Jurkat, Clone E6-1 (cell line): ENCODE data around the gene HIRA.

Experiments used
- DNase-seq: peaks from one replicate; pipeline ENCODE4 v3.0.0-alpha.2; 2011; ENCODE audit warnings: low read depth, low spot score
- H3K4me3 ChIP-seq: 2 replicates; pipeline ENCODE4 v1.5.1; 2011; ENCODE audit warnings: mild to moderate bottlenecking, low read length, control low read depth, moderate library complexity

HIRA gene

DNA sequence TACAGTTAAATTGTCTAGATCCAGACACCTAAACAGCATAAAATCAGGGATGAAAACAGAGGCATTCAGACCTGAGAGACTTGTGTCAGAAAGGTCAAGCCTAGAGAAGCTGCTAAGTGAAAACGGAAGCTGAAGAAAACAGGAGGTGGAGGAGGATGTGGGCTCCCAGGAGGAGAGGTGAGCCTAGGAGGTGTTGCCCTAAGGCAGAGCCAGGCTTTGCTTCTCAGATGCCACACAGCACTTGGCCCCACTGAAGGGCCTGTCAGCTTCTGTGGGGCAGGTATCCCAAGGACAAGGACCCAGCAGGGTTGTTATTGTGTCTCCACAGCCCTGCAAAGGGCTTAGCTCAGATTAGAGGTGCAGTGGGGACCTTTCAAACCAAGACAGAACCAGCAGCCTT is 33.0 kb upstream of the HIRA start:
- no peak overlapping the region for H3K4me3 ChIP-seq
- DNase-seq, result no peak

DNA sequence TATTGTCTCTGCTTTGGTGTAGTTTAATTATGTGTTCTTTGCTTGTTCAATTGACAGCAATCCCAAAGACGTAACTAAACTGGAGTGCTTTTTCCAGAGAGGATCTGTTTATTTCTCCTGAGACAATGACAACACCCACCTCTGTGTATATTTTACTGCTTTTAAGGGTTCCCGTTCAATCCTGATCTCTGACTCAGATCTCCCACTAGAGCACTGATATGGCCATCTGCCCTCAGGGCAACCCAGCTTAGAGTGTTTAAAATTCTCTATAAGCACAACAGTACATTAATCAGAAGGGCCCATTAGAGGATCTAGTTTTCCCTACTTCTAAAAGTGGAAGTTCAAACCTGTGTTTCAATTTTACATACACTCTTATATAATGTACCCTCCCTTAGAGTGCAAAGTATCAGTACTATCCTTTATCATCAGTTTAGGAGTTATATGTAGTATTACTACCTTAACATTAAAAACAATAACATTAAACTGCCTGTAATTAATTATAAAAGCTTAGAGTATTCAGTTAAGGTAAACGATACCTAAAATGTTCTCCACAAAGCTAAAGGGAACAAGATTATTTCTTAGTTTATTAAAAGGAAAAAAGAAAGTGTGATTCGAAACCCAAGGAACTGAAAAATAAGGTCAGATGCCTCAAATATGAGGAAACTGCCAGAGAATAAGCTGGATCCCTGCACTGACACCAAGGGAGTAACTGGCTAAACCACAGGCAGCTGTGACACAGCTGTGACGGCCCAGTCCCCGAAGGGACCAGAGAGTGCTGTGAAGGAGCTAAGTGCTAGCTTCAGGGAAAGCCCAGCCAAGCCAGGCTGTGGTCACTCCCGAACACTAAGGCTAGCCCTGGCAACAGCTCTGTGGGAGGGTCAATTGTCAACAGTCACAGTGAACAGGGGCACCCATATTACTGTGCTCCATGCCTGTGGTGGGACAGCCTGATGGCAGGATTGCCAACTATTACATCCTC is 32.2 kb upstream of the HIRA start:
- no peak overlapping the region for H3K4me3 ChIP-seq
- no peak for DNase-seq

DNA sequence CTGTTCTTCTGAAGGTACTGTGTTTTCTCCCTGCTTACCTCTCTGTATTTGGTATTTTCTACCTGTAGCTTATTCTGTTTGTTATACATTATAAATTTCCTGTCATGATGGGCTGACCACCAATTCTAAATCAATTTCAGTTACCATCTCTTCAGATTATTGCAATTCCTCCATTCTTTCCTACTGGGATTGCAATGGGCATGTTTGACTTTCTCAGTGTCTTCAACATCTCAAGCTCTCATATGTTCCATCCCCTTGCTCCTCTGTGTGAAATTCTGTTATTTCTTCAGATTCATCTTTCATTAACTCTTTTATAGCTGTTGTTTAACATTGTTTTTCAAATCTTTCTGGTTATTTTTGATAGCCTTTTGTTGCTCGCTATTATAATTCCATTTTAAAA is 31.5 kb upstream of the HIRA start:
- DNase-seq, result no peak
- no peak overlapping the region for H3K4me3 ChIP-seq

DNA sequence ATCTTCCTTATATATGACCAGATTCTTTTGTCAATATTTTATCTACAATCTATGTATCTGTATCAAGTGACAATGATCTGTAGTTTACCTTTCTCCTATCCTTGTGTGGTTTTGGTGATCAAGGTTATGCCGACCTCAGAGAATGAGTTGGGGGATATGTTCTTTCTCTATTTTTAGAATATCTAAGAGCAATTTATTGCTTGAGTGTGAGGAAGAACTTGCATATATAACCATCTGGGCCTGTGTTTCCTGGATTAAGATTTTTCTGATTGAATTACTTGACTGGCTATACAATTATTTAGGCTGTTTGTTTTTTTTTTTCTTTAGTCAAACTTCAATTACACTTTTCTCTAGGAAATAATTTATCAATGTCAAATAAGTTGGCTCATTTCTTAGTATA is 30.0 kb upstream of the HIRA start:
- DNase-seq, result no peak
- no peak overlapping the region for H3K4me3 ChIP-seq

DNA sequence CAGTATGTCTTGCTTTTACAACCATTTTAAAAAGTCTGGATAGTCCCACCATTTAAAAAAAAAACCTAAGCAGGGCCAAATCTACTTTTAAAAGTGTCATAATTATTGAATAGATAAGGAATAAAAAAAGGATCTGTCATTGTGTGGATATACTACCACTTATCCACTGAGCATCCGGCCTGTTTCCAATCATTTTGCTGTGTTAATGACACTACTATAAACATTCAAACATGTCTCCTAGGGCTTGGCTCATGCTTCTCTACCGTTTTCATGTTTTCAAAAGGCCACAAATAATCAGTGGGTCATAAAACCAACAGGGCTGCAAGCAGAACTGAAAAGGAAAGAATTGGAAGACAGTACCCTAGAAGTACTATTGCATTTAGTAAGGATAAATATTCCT is 28.5 kb upstream of the HIRA start:
- no peak for DNase-seq
- H3K4me3 ChIP-seq, result no peak overlapping the region

DNA sequence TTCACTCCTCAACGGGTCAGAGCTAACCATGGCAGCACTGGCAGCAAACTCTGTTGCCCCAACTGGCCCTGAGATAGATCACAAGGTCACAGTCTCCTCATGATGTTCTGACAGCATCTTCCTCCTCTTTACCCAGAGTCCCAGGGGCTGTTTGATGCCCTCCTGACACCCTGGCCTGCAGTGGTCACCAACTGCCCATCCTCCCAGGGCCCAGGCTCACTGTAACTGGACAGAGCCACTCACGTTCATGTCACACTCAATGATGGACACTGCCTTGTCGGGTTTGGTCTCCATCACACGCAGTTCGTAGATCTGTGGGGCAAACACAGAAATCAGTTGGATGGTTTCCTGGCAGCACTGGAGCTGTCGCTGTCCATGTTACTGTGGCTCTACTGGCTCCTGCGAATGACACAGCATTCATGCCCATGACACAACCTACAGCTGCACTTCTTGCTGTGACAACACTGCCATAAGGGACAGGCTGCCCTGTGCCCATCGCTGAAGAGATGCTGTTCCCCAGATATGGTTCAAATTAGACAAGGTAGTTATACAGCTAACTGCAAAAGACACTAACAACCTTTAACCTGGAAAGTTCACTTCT is 26.4 kb upstream of the HIRA start:
- no peak overlapping the region for H3K4me3 ChIP-seq
- DNase-seq, result no peak

DNA sequence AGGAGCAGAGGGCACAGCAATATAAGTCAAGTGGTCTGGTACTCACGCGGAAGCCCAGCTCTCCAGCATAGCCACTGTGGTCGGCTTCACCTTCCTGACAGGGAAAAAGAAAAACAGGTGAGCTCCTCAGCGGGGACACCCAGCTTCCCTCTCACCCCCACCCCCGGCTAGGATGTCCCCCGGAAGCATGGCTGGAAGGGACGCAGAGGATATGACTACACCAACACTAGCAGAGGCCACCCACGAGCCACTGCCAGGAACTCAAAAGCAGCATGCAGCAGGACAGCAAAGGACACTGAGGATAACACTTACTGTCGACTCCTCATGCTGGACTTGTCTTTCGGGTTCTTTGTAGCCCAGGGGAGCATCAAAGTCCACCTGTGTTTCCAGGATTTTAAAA is 25.0 kb upstream of the HIRA start:
- H3K4me3 ChIP-seq, result no peak overlapping the region
- DNase-seq, result no peak

DNA sequence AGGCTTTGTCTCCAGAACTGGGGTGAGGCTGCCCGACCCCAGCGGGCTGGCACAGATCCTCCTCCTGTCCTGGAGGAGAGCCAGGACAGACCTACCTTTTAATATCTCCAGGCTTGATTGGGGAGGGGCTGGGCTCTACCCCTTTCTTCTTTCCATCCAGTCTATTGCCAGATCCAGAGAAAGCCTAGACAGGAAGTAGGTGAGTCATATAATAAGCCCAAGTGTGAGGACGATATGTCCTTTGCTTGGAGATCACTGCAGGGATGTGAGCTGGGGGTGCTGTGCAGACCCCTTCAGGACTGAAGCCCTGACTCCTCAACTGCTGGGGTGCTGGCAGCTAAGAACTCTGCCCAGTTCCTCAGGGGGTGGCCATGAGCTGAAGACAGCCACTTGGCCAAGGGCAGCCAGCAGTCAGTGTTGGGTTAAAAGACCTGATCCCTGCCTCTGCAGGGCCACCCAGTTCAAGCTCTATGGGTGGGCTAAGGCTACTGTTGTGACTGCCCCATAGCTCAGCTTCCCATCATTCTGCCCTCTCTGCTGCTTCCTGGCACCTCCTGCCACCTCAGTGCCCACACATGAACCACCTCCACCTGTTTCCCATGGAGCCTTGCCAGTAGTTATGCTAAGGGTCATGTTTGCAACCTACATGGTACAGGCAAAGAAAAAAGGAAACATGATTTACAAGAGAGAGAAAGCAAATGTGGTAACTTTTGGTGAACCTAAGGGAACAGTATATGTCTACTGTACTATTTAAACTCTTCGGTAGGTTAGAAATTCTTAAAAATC is 24.2 kb upstream of the HIRA start:
- no peak for DNase-seq
- H3K4me3 ChIP-seq, result no peak overlapping the region

DNA sequence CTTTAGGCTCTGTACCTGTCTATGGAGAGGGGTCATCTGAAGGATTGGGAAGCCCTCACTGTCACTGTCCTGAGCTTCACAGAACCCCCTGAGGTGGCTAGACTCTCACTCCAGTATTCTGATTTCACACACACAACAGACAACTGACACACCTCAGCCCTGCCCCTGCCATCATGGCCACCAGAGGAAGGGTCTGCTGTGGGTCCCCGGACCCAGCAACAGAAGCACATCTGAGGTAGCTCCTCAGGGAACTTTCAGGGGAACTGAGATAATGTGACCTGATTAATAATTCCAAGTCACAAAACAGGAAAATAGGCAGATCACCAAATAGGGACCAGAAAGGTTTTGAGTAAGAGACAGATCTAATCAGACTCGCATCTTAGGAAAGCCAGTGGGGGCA is 23.5 kb upstream of the HIRA start:
- no peak for DNase-seq
- no peak overlapping the region for H3K4me3 ChIP-seq

DNA sequence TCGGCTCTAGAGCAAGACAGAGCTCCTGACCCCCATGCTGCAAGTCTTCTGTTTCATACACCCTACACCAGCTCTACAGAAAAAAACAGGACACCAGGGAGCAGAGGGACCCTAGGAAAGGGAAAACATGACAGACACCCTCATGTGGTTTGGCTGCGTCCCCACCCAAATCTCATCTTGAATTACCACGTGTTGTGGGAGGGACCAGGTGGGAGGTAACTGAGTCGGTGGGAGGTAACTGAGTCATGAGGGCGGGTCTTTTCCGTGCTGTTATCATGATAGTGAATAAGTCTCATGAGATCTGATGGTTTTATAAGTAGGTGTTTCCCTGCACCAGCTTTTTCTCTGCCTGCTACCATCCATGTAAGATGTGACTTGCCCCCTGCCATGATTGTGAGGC is 22.6 kb upstream of the HIRA start:
- no peak overlapping the region for H3K4me3 ChIP-seq
- DNase-seq, result no peak

DNA sequence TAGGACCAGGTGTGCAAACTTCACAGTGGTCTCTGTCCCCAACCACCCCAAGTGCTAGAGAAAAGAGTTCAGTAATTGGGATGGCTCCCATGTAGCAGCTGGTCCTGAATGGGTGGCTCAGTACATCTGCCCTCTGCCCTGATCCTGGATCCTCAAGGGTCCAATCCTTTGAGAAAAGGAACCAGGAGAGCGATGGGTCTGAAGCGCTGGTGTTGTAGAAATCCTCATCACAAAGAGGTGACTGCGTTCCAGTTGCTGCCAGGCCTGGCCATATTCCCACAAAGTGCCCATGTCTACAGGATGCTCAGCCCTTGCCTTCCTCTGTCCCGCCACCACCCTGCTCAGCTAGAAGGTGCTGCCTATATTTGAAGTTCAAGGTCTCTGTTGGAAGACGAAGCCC is 22.2 kb upstream of the HIRA start:
- no peak overlapping the region for H3K4me3 ChIP-seq
- DNase-seq, result no peak

DNA sequence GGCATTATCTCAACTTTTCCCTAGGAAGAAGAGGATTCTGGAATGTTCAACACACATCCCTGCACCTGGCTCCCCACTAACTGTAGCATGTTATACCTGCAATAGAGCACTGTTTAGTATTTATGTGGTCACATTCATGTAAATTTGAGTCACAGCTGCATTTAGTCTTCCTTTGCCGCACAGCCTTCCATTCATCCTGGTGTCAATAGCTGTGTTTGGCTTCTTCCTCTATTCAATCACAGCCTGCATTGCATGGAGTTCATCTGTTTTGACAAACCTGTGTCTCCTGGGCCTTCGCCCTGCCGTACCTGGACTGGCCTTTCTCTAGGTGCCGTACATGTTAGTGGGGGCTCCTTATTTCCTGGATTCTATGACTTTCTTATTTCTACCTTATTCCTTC is 20.0 kb upstream of the HIRA start:
- DNase-seq, result no peak
- H3K4me3 ChIP-seq, result no peak overlapping the region

DNA sequence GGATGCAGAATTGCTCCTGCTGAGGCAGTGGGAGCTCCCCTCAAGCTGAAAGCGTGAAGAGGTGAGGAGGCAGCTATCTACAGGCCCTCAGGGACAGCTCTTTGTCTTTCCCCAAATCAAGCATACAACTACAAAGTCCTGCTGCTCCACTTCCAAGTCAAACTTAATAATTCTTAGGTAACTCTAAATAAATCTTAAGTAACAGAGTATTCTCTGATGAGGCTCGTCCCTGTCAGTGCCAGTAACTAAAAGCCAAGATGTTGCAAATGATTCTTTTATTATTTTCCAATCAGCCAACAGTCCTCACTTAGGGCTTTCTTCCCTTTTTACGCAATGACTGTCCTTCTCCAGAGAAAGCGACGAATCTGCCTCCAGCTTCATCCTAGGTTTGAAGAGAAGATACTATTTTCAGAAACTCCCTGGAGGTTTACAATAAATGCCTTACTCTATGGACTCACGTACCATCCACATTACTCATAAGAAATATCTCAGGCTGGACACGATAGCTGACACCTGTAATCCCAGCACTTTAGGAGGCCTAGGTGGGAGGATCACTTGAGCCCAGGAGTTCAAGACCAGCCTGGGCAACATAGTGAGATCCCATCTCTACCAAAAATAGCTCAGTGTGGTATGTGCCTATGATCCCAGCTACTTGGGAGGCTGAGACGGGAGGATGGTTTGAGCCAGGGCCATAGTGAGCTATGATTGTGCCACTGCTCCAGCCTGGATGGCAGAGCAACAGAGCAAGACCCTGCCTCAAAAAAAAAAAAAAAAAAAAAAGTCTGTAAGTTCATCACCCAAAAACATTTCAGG is 19.0 kb upstream of the HIRA start:
- H3K4me3 ChIP-seq, result no peak overlapping the region
- DNase-seq, result no peak

DNA sequence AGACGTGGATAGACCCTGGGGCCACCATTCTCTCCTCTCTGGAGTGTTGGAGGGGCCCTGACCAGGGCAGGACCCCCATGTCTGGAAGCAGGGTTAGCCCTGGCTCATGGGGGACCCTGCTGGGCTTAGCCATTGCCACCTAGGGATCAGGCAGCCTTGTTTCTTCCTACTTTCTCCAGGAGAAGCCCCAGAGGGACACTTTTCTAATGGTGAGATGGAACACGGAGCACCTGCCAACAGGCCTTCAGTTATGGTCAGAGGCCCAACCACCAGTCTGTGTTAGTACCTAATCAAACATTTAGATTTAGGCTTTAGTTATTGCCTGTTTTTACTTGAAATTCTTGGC is 17.9 kb upstream of the HIRA start:
- no peak for DNase-seq
- no peak overlapping the region for H3K4me3 ChIP-seq

DNA sequence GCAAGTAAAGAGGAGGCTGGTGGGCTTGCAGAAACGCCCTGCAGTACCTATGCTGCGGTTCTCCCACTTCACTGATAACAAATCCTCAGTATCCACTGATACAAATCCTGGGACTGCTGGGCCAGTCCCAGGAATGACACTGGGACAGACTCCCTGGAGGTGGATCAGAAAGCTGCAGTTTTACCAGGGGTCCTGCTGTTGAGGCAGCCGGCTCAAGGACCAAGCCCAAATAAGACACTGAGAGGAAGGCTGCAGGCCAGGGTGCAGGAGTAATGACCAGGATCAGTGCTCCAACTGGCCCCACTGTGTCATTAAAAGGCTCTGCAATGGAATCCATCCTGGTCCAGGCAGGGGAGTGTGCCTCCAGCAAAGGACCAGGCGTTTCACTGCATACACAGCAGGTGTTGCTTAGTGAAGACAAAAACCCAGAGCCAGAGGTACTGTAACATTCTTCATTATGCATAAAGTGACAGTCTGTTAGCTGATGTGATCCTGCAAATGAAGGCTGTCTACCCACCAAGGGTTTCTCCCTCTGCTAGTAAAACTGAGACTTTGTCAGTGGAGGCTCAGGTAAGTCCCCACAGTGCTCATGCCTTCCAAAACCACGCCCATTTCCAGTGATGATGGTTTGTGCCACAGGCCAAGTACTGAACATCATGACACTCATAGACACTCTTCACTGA is 17.3 kb upstream of the HIRA start:
- peak overlapping the region; percentile 95 for H3K4me3 ChIP-seq
- DNase-seq, result no peak

DNA sequence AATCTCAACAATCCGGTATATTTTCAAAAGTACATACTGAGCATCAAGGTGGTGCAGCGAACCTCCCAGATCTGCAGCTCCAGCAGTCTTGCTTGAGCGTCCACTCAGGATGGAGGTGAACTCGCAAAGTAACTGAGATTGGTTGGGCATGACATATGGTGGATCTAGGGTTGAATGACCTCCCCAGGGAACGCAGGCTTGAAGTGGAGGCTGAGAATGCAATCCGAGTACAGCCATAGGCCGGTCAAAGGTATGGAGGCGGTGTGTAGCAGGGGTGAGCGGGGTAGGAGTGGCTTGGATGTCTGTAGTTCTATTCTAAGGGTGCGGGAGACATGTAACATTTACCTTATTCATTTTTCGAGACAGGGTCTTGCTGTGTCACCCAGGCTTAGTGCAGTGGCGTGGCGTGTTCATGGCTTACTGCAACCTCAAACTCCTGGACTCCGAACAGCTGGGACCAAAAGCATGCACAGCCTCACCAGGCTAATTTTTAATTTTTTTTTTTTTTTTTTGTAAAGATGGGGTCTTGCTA is 16.6 kb upstream of the HIRA start:
- DNase-seq, result no peak
- peak overlapping the region; percentile 95 for H3K4me3 ChIP-seq

DNA sequence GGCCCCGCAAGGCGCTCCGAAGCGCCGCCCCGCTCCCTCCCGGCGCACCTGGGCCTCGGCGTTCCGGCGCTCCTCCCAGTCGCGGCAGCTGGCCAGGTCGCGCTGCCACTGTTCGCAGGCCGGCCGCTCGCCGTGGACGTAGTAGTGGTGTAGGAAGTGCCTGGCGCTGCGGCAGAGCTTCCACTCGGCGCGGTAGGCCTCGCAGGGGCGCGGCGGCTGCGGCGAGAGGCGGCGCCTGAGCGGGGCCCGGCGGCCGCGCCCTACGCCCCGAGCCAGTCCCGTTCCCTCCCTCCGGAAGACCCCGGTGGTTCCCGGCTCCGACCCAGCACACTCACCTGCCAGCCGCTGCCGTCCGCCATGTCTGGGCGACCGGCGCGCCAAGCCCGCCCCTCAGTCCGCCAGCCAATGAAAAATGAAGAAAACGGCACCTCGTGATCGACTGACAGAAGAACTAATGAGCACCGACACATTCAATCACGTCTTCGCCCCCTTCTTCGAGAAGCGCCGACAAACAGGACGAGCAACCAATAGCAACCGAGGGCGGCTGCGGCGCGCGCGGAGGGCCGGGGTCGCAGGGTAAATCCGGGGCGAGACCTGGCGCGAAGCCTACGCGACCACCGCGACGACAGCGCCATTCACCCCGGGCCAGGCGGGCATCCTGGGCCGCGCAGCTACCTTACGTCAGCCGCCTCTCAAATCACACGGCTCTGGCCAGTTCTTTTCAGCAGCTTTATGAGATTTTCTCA is 16.0 kb upstream of the HIRA start, which contains the start of gene C22orf39:
C22orf39 (minus strand) TSS at position 382 of the 746 bp plus-strand sequence; CDS start at position 359, 23 bp downstream.
- H3K4me3 ChIP-seq, result peak within 1 kb of the TSS; percentile 95
- peak; percentile 94 for DNase-seq
